Esophagus muscularis mucosa (tissue), 3 donors: ENCODE data around the gene SASH1.

Source experiments
- CTCF ChIP-seq, 3 experiments: fragments of 200-600 bp in 2 of 3; fragments of 450-650 bp in 1 of 3; sonication (generic) in 2 of 3; IDR thresholded peaks; one replicate each; pipeline ENCODE4 v1.5.1; 2017 to 2019; ENCODE audit warnings: antibody characterized with exemption in 3 of 3, mild to moderate bottlenecking in 2 of 3, moderate library complexity in 1 of 3
- POLR2AphosphoS5 ChIP-seq, 2 donors: sonication (generic); formaldehyde crosslinking; IDR thresholded peaks; one replicate each; pipeline ENCODE4 v1.6.1; 2017; ENCODE audit warnings: antibody characterized with exemption in 2 of 2

DNA sequence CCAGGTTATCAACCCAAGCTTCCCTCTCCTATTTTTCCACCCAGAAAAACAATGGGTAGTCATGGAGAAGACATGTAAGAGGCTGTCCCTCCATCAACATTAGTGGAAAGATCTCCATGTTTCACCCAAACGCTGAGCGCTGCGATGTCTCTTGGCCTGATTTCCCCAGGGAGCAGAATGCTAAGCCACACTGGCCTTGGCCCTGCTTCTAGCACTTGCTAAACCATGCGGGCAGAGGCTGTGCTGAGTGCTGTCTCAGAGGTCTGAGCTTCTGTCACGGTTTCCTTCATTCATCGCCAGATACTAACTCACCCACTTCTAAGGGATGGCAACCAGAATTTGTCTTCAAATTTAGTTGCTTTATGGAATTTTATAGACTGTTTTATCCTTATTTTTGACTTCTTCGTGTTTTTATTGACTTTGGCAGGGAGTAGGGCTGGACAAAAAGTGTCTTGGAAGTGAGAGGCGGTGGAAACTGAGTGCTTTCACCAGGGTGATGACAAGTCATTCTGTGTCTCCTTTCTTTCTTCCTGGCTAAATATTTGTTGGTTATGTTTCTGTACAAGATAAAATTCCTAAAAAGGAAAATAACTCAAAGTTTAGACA lies 222.8 kb downstream of the SASH1 start:
- no peak for TF ChIP-seq CTCF (IDR thresholded peaks at IDR 0.05)
- no peak for TF ChIP-seq POLR2AphosphoS5 (IDR thresholded peaks at IDR 0.05)
